Body of pancreas (tissue), 4 donors: Measurements from ENCODE around the gene ST6GALNAC6.

Source experiments
- CTCF ChIP-seq, 7 experiments: fragments of 450-650 bp in 4 of 7; fragments of 200-600 bp in 3 of 7; sonication (generic) in 3 of 7; IDR thresholded peaks; one replicate each; pipeline ENCODE4 v1.5.1; 2016 to 2019; ENCODE audit warnings: antibody characterized with exemption in 7 of 7
- POLR2A ChIP-seq, 3 donors: fragments of 450-650 bp; IDR thresholded peaks; one replicate each; pipeline ENCODE4 v1.6.1; 2016; ENCODE audit warnings: antibody characterized with exemption in 3 of 3, mild to moderate bottlenecking in 2 of 3

- TF ChIP-seq CTCF (IDR thresholded peaks at IDR 0.05) = no peak
- TF ChIP-seq POLR2A (IDR thresholded peaks at IDR 0.05) = no peak
Measured at GRCh38 chr9:127865645-127866464, 33.5 kb downstream of the ST6GALNAC6 start.
